GM08714 (cell line): ENCODE results near the gene OR2V2.
"Not testable (repeated sequence)": the region's sequence is repeated elsewhere in the genome, so short reads cannot be mapped to it uniquely, and the experiment has no call there.

Source experiments
- H3K4me3 ChIP-seq: fragments of 200-500 bp; sonication (Bioruptor generic); 2 replicates; pipeline ENCODE4 v1.5.1; 2014; ENCODE audit warnings: mild to moderate bottlenecking, low read length, inconsistent platforms
- ZNF274 ChIP-seq: IDR thresholded peaks from 2 replicates; pipeline ENCODE4 v1.6.1; 2012; ENCODE audit warnings: mild to moderate bottlenecking, low read depth, low read length

OR2V2 gene

GRCh38 chr5:181146927-181147636 lies at the start of gene OR2V2:
TSS of gene OR2V2 (plus strand) at chr5:181147586. CDS start at chr5:181154943, 7,357 bp downstream.
- H3K4me3 ChIP-seq = not testable (repeated sequence)

- not testable (repeated sequence) for H3K4me3 ChIP-seq
These were observed 49.5 kb upstream of the OR2V2 start for GRCh38 chr5:181097759-181098491.

GRCh38 chr5:181098762-181099601 lies 48.4 kb upstream of the OR2V2 start:
- TF ChIP-seq ZNF274 = no peak
- no peak overlapping the region for H3K4me3 ChIP-seq

- TF ChIP-seq ZNF274 = no peak
These were observed 47.7 kb upstream of the OR2V2 start for GRCh38 chr5:181099602-181100086.

GRCh38 chr5:181100121-181100875 lies 47.1 kb upstream of the OR2V2 start:
- no peak for TF ChIP-seq ZNF274
- no peak overlapping the region for H3K4me3 ChIP-seq

More at GRCh38 chr5:181099602-181100086, 47.7 kb upstream of the OR2V2 start:
- H3K4me3 ChIP-seq = no peak overlapping the region

GRCh38 chr5:181101030-181101641 lies 46.2 kb upstream of the OR2V2 start:
- not testable (repeated sequence) for H3K4me3 ChIP-seq

DNA sequence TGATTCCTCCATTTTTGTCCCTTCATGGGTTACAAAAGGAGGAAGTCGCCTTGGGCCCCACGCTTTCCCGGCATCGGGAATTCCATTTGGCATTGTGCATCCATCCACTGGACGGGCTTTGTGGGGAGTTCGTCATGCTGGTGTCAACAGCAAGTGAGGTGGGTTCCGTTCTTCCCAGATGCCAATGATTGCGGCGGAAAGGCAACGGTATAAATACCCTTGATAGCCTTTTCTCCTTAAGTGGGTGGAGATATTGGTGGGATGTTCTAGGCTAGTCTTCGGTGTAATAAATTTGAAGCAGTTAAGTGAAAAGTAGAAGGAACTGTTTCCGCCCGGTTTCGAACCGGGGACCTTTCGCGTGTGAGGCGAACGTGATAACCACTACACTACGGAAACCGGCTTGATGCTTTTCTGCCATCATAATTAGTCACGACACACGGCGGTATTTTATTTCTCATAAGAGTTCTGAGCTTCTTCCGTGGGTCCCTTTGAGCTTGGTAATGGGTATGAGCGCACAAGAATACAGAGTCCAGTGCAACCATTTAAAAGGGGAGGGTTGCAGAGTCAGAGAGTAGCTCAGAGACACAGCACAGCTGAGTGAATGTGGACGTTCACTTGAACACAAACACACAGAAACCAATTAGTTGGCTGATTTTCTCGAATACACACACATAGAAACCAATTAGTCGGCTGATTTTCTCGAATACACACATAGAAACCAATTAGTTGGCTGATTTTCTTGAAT lies 45.3 kb upstream of the OR2V2 start:
- not testable (repeated sequence) for H3K4me3 ChIP-seq

GRCh38 chr5:181104259-181104568 lies 43.2 kb upstream of the OR2V2 start:
- not testable (repeated sequence) for H3K4me3 ChIP-seq

- H3K4me3 ChIP-seq = not testable (repeated sequence)
These were observed 42.6 kb upstream of the OR2V2 start for GRCh38 chr5:181104606-181105390.

GRCh38 chr5:181105391-181106025 lies 41.9 kb upstream of the OR2V2 start:
- no peak overlapping the region for H3K4me3 ChIP-seq
- TF ChIP-seq ZNF274 = no peak

GRCh38 chr5:181107699-181108098 lies 39.7 kb upstream of the OR2V2 start:
- no peak overlapping the region for H3K4me3 ChIP-seq
- no peak for TF ChIP-seq ZNF274

DNA sequence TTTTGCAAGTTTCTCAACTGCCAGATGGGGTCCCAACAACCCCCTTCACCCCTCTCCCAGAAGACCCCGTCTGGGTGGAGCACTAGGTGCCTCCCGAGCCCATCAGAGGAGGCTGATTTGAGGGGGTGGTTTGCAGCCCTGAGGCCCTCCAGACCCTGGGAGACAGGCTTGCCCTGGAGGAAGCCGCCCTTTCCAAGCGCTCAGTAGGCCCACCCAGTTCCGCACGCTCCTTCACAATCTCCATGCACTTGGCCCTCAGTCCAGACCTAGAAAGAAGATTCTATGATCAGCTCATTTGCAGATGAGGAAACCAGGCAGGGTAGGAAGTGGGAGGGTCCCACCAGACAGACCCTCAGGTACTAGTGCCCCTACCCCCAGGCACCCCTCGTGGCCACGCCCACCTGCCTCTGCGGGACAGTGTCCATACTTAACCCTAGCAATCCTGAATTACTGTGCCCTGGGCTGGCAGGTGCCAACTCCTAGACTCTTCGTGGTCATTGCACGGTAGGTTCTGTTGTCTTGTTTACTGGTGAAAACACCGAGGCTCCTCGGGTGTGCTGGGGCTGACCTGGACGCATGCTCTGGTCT lies 38.7 kb upstream of the OR2V2 start:
- H3K4me3 ChIP-seq = no peak overlapping the region
- no peak for TF ChIP-seq ZNF274
